Measurements from ENCODE around the gene MAGI1.

Gene MAGI1

DNA sequence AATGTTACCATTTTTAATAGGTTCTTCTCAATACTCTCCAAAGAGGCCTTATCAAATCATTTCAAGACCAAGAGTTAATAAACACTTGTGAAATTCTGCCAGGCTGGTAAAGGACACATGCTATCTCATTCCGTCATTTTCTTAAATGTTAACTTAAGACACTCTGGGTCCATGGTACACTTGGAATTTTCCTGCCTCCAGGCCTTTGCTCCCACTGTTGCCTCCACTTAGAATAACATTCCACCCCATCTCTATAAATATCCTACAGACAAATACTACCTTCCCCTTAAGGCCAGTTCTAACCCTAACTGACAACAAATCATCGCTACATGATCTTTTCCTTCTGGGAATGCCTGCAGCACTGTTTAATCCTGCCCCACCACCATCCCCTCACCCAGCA, 24.1 kb downstream of the MAGI1 start:
- Histone ChIP-seq H3K9me3 (ENCODE audit: control insufficient read depth, insufficient read depth, low read length) (no peaks in the 10 kb centered on the region), H3K36me3 (ENCODE audit: control insufficient read depth, insufficient read depth, low read length) (no peaks in the 10 kb centered on the region), H3K4me1 (ENCODE audit: control insufficient read depth, insufficient read depth, low read length) (peaks cover 7% of the 10 kb centered on the region), H3K4me3 (ENCODE audit: low read length) (no peak overlapping the region), H3K27me3 (ENCODE audit: control insufficient read depth, insufficient read depth, low read length) (no peaks in the 10 kb centered on the region), H3K27ac (ENCODE audit: low read length) (no peak overlapping the region)
- no CpG with 5 or more reads among the region's 2 CpGs for WGBS (ENCODE audit: insufficient coverage, insufficient read length)
- DNase-seq (ENCODE audit: low read depth, low spot score), result no peak

DNA sequence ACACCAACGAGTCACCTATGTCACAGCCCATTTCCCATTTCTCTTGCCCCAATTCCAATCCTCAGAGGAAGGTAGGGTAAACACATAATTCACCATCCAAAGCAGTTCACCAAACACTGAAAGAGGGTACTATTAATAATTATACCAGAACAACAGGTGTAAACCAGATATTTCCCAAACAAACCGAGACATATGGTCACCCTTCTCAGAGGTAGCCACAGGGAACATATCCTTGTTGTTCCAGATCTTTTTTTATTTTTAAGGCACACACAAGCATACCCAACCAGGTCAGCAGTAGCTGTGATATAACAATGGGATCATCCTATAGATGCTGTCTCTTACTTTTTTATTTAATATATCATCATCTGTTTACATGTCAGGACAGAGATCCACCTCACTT, 24.7 kb downstream of the MAGI1 start:
- H3K4me3 ChIP-seq (ENCODE audit: low read length), result no peak overlapping the region
- H3K9me3 ChIP-seq (ENCODE audit: control insufficient read depth, insufficient read depth, low read length), result no peaks in the 10 kb centered on the region
- no peaks in the 10 kb centered on the region for H3K27me3 ChIP-seq (ENCODE audit: control insufficient read depth, insufficient read depth, low read length)
- H3K4me1 ChIP-seq (ENCODE audit: control insufficient read depth, insufficient read depth, low read length), result peaks cover 7% of the 10 kb centered on the region
- no peak for DNase-seq (ENCODE audit: low read depth, low spot score)
- H3K36me3 ChIP-seq (ENCODE audit: control insufficient read depth, insufficient read depth, low read length), result no peaks in the 10 kb centered on the region
- H3K27ac ChIP-seq (ENCODE audit: low read length), result no peak overlapping the region
- no CpG with 5 or more reads among the region's 2 CpGs for WGBS (ENCODE audit: insufficient coverage, insufficient read length)

DNA sequence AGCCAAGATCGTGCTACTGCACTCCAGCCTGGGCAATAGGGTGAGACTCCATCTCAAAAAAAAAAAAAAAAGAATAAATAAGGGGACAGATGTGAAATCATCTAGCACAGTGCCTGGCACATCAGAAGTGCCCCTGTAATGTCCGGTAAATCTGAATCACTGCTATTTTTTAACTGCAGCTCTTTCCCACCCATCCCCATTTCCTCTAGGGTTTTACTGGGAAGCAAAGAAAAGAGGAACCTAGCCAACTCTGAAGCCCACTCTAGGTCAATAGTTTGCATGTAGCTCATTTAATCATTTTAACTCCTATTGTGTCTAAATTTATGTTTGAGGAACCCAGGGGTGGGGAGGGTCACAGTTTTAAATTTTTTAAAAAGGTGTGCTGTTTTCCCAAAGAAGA, 26.0 kb downstream of the MAGI1 start:
- no CpG with 5 or more reads among the region's 2 CpGs for WGBS (ENCODE audit: insufficient coverage, insufficient read length)
- Histone ChIP-seq H3K9me3 (ENCODE audit: control insufficient read depth, insufficient read depth, low read length) (no peaks in the 10 kb centered on the region), H3K36me3 (ENCODE audit: control insufficient read depth, insufficient read depth, low read length) (no peaks in the 10 kb centered on the region), H3K4me1 (ENCODE audit: control insufficient read depth, insufficient read depth, low read length) (peaks cover 7% of the 10 kb centered on the region), H3K4me3 (ENCODE audit: low read length) (no peak overlapping the region), H3K27ac (ENCODE audit: low read length) (no peak overlapping the region), H3K27me3 (ENCODE audit: control insufficient read depth, insufficient read depth, low read length) (no peaks in the 10 kb centered on the region)
- no peak for DNase-seq (ENCODE audit: low read depth, low spot score)

DNA sequence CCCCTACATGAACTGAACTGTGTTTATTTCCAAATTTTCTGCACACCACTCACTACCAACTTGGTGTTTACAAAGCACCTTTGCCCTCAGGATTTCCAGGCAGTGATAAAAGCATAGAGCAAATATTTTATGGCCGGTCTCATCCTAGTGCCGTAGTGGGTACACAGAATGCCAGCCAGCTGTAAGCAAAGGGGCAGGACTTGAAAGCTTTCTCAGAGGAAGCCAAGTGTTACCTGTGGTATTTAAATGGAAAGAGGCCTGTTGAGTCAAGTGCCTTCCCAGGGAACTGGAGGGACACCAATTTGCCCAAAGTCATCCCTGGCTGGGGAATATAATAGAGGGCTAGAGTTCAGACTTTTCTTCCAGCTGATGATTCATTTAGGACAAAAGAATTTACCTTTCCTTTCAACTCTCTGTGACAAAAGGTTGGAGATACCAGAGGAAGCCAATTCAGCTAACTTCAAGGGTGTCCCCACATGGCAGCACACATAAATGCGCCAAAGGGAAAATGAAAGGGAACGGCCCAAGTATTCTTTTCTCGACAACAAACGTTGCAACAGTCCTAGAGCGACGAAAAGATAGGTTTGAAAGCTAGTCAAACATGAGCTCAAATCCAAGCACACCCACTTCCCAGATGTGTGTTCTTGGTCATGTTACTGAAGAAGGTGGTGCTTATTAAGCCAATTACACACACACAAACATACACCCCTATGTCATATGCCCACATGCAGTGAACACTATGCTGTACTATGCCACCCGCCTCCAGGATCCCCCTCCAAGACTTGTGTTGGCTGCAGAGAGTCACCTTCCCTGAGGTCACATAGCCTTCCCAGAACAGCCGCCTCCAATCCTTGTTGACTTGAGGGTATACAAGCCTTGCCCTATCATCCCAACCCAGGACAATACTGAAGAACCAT, 27.7 kb downstream of the MAGI1 start:
- Histone ChIP-seq H3K27ac (ENCODE audit: low read length) (no peak overlapping the region), H3K9me3 (ENCODE audit: control insufficient read depth, insufficient read depth, low read length) (no peaks in the 10 kb centered on the region), H3K4me1 (ENCODE audit: control insufficient read depth, insufficient read depth, low read length) (peaks cover 5% of the 10 kb centered on the region), H3K27me3 (ENCODE audit: control insufficient read depth, insufficient read depth, low read length) (no peaks in the 10 kb centered on the region), H3K4me3 (ENCODE audit: low read length) (no peak overlapping the region), H3K36me3 (ENCODE audit: control insufficient read depth, insufficient read depth, low read length) (no peaks in the 10 kb centered on the region)
- peak; percentile 22 for DNase-seq (ENCODE audit: low read depth, low spot score)
- no CpG with 5 or more reads among the region's 10 CpGs for whole genome bisulfite sequencing (ENCODE audit: insufficient coverage, insufficient read length)

DNA sequence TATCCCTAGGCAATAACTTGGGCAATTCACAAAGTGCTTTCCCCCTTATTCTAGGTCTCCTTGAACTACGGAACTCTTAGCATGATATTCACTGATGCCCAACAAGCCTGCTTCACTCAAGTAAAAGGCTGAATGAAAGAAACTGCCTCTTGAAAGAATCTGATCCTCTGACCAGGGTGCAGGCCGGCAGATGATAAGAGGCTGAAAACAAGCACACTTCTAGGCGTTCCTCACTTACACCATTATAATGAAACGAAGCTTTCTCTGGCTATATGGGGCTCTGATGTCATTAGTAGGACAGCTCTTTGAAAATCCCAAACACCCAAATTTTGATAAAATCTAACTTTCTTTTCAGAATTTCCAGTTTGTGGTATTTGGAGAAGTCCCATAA, 28.4 kb downstream of the MAGI1 start:
- no peak for DNase-seq (ENCODE audit: low read depth, low spot score)
- Histone ChIP-seq H3K27ac (ENCODE audit: low read length) (no peak overlapping the region), H3K4me1 (ENCODE audit: control insufficient read depth, insufficient read depth, low read length) (peaks cover 5% of the 10 kb centered on the region), H3K27me3 (ENCODE audit: control insufficient read depth, insufficient read depth, low read length) (no peaks in the 10 kb centered on the region), H3K36me3 (ENCODE audit: control insufficient read depth, insufficient read depth, low read length) (no peaks in the 10 kb centered on the region), H3K4me3 (ENCODE audit: low read length) (no peak overlapping the region), H3K9me3 (ENCODE audit: control insufficient read depth, insufficient read depth, low read length) (no peaks in the 10 kb centered on the region)
- no CpG with 5 or more reads among the region's 4 CpGs for WGBS (ENCODE audit: insufficient coverage, insufficient read length)

DNA sequence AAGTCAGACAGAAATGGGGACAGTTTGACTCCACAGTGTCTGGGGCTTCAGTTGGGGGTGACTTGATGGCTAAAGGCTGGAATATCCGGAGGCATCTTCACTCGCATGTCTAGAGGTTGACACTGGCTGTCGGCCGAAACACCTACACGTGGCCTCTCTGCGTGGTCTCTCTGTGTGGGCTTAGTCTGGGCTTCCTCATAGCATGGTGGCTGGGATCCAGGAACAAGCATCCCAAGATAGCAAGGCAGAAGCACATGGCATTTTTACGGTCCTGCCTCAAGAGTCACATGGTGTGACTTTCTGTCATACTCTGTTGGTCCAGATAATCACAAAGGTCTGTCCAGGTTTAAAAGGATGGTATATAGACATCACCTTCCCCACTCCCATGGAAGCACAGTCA, 34.5 kb downstream of the MAGI1 start:
- Histone ChIP-seq H3K9me3 (ENCODE audit: control insufficient read depth, insufficient read depth, low read length) (no peaks in the 10 kb centered on the region), H3K27ac (ENCODE audit: low read length) (no peak overlapping the region), H3K27me3 (ENCODE audit: control insufficient read depth, insufficient read depth, low read length) (no peaks in the 10 kb centered on the region), H3K36me3 (ENCODE audit: control insufficient read depth, insufficient read depth, low read length) (no peaks in the 10 kb centered on the region), H3K4me1 (ENCODE audit: control insufficient read depth, insufficient read depth, low read length) (0 out of 2 replicates have a peak, but pooled peaks cover 2% of the 10 kb centered on the region), H3K4me3 (ENCODE audit: low read length) (no peak overlapping the region)
- no CpG with 5 or more reads among the region's 7 CpGs for WGBS (ENCODE audit: insufficient coverage, insufficient read length)
- DNase-seq (ENCODE audit: low read depth, low spot score), result no peak

DNA sequence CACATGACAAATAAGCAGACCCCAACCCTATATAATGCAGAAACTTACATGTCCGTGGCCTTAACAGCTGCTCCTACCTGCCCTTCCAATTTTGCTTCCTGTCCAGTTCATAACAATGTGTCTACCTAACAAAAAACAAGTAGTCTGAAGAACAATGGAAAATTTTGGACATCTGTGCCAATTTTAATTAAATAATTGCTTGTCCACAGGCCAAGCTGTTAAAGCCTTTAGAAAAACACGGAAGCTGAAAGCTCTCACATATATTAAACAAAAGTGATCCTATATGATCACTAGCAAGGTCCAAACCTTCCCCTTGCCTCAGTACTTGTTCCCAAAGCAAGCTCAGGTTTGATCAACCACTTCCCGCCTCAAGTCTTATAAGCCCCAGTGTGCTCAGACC, 37.1 kb downstream of the MAGI1 start:
- no peak overlapping the region for H3K27ac ChIP-seq (ENCODE audit: low read length)
- H3K4me3 ChIP-seq (ENCODE audit: low read length), result no peak overlapping the region
- no peaks in the 10 kb centered on the region for H3K9me3 ChIP-seq (ENCODE audit: control insufficient read depth, insufficient read depth, low read length)
- no CpG with 5 or more reads among the region's 3 CpGs for WGBS (ENCODE audit: insufficient coverage, insufficient read length)
- H3K27me3 ChIP-seq (ENCODE audit: control insufficient read depth, insufficient read depth, low read length), result no peaks in the 10 kb centered on the region
- no peak for DNase-seq (ENCODE audit: low read depth, low spot score)
- H3K36me3 ChIP-seq (ENCODE audit: control insufficient read depth, insufficient read depth, low read length), result no peaks in the 10 kb centered on the region
- 0 out of 2 replicates have a peak, but pooled peaks cover 2% of the 10 kb centered on the region for H3K4me1 ChIP-seq (ENCODE audit: control insufficient read depth, insufficient read depth, low read length)

DNA sequence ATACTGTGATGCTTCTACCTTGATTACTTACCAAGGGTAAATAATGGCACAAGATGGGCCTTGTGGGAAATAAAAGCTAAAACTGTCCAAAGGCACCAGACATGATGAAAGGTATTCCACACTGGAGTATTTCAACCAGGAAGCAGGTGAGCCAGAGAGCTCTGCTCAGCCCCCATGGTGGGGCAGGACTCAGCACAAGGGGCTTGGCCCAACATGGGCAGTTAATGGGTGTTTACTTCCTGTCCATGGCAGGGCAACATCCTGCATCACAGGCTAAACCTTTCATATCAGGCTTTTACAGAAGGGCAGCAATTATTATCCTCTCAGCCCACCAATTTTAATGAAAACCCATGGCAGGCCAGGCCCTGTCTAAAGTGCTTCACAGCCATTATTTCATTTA, 38.2 kb downstream of the MAGI1 start:
- DNase-seq (ENCODE audit: low read depth, low spot score), result no peak
- no peaks in the 10 kb centered on the region for H3K36me3 ChIP-seq (ENCODE audit: control insufficient read depth, insufficient read depth, low read length)
- H3K4me3 ChIP-seq (ENCODE audit: low read length), result no peak overlapping the region
- no peaks in the 10 kb centered on the region for H3K9me3 ChIP-seq (ENCODE audit: control insufficient read depth, insufficient read depth, low read length)
- 0 out of 2 replicates have a peak, but pooled peaks cover 2% of the 10 kb centered on the region for H3K4me1 ChIP-seq (ENCODE audit: control insufficient read depth, insufficient read depth, low read length)
- no peak overlapping the region for H3K27ac ChIP-seq (ENCODE audit: low read length)
- no peaks in the 10 kb centered on the region for H3K27me3 ChIP-seq (ENCODE audit: control insufficient read depth, insufficient read depth, low read length)

DNA sequence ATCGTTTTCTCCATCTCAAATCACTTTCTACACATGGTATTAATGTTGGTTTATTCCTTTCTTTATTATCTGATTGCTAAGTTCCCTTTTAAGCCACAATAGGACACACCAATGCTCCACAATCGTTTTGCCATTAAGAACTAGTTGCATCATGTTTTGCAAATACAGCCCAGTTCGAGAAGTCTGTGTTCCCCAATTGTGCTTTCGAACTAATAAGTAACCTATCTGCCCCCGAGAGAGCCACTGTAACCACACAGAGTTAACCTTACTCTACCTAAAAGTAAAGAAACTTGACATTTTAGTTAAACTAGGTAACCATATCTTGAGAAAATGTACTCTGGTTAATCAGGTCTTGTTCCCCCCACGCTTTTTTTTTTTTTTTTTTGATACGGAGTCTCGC, 39.1 kb downstream of the MAGI1 start:
- Histone ChIP-seq H3K36me3 (ENCODE audit: control insufficient read depth, insufficient read depth, low read length) (no peaks in the 10 kb centered on the region), H3K9me3 (ENCODE audit: control insufficient read depth, insufficient read depth, low read length) (no peaks in the 10 kb centered on the region), H3K4me3 (ENCODE audit: low read length) (no peak overlapping the region), H3K27me3 (ENCODE audit: control insufficient read depth, insufficient read depth, low read length) (no peaks in the 10 kb centered on the region), H3K4me1 (ENCODE audit: control insufficient read depth, insufficient read depth, low read length) (peaks cover 5% of the 10 kb centered on the region; the same call in 1 of the 2 replicates), H3K27ac (ENCODE audit: low read length) (no peak overlapping the region)
- no CpG with 5 or more reads among the region's 8 CpGs for WGBS (ENCODE audit: insufficient coverage, insufficient read length)
- DNase-seq (ENCODE audit: low read depth, low spot score), result no peak

DNA sequence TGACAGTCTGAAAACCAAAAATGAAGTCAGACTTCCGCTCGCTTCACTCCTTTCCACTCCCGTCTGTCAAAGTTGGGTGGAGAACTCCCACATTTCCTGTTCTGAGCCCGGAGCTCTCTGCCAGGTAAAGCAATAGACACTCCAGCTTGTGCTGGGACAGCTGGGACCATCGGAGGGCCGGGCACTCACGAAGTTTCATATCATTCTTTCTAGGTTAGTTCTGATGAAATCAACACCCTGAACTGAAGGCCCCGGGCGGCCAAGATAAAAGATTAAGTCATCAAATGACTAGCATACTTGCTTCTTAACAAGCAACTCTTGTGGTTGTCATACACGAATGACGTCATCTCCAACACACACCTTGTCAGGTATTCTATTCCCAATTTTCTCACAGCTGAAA, 42.1 kb downstream of the MAGI1 start:
- H3K36me3 ChIP-seq (ENCODE audit: control insufficient read depth, insufficient read depth, low read length), result no peaks in the 10 kb centered on the region
- no peaks in the 10 kb centered on the region for H3K27me3 ChIP-seq (ENCODE audit: control insufficient read depth, insufficient read depth, low read length)
- peaks cover 5% of the 10 kb centered on the region; the same call in 1 of the 2 replicates for H3K4me1 ChIP-seq (ENCODE audit: control insufficient read depth, insufficient read depth, low read length)
- DNase-seq (ENCODE audit: low read depth, low spot score), result no peak
- WGBS (ENCODE audit: insufficient coverage, insufficient read length), result no CpG with 5 or more reads among the region's 11 CpGs
- no peak overlapping the region for H3K4me3 ChIP-seq (ENCODE audit: low read length)
- no peak overlapping the region for H3K27ac ChIP-seq (ENCODE audit: low read length)
- no peaks in the 10 kb centered on the region for H3K9me3 ChIP-seq (ENCODE audit: control insufficient read depth, insufficient read depth, low read length)

DNA sequence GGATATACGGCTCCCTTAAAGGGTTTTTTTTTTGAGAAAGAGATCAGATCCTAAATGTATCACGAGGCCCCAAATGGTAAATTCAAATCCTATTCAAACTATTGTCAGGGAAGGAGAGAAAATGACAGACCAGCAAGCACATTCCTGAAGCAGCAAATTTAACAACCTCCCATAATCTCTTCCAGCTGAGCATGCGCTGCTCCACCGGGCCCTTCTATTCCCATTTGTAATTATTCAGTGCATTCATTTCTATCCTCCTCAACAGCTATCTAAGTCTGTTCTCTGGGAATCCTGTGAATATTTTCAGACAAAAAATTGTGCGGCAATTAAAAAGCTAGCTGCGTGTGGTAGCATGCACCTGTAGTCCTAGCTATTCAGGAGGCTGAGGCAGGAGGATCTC, 43.2 kb downstream of the MAGI1 start:
- H3K27me3 ChIP-seq (ENCODE audit: control insufficient read depth, insufficient read depth, low read length), result no peaks in the 10 kb centered on the region
- no peaks in the 10 kb centered on the region for H3K36me3 ChIP-seq (ENCODE audit: control insufficient read depth, insufficient read depth, low read length)
- WGBS (ENCODE audit: insufficient coverage, insufficient read length), result no CpG with 5 or more reads among the region's 6 CpGs
- no peak for DNase-seq (ENCODE audit: low read depth, low spot score)
- H3K4me3 ChIP-seq (ENCODE audit: low read length), result no peak overlapping the region
- H3K9me3 ChIP-seq (ENCODE audit: control insufficient read depth, insufficient read depth, low read length), result no peaks in the 10 kb centered on the region; the same call in 1 of the 2 replicates
- peaks cover 4% of the 10 kb centered on the region; the same call in 1 of the 2 replicates for H3K4me1 ChIP-seq (ENCODE audit: control insufficient read depth, insufficient read depth, low read length)
- H3K27ac ChIP-seq (ENCODE audit: low read length), result no peak overlapping the region

Data from iPS DF 6.9 (cell line).